DMS114 treated with DMSO at 0.1 percent for 48 hours (cell line): ENCODE data around the gene RABGAP1L.
"Not testable (repeated sequence)": the region's sequence is repeated elsewhere in the genome, so short reads cannot be mapped to it uniquely, and the experiment has no call there.

Experiments used
- DNase-seq: peaks from one replicate; lab custom pipeline; 2025; ENCODE audit not compliant: unreplicated experiment; lab: John Stamatoyannopoulos, UW

RABGAP1L gene

GRCh38 chr1:174358786-174359453 lies 199.6 kb downstream of the RABGAP1L start:
- no peak for DNase-seq

GRCh38 chr1:174359454-174359805 lies 200.1 kb downstream of the RABGAP1L start:
- no peak for DNase-seq

- no peak for DNase-seq
These were observed 205.8 kb downstream of the RABGAP1L start for GRCh38 chr1:174364996-174365736.

- no peak for DNase-seq
These were observed 207.6 kb downstream of the RABGAP1L start for GRCh38 chr1:174366946-174367345.

- DNase-seq = no peak
These were observed 208.6 kb downstream of the RABGAP1L start for GRCh38 chr1:174367892-174368291.

GRCh38 chr1:174376030-174376429 lies 216.7 kb downstream of the RABGAP1L start:
- no peak for DNase-seq

- no peak for DNase-seq
These were observed 232.4 kb downstream of the RABGAP1L start for GRCh38 chr1:174391716-174392115.

GRCh38 chr1:174393885-174394284 lies 234.6 kb downstream of the RABGAP1L start:
- DNase-seq = no peak

GRCh38 chr1:174397261-174397660 lies 237.9 kb downstream of the RABGAP1L start:
- DNase-seq = no peak

GRCh38 chr1:174398246-174398645 lies 238.9 kb downstream of the RABGAP1L start:
- no peak for DNase-seq

GRCh38 chr1:174399211-174399610 lies 239.9 kb downstream of the RABGAP1L start:
- DNase-seq = no peak

- DNase-seq = no peak
These were observed 241.8 kb downstream of the RABGAP1L start for GRCh38 chr1:174401075-174401474.

GRCh38 chr1:174405219-174405618 lies 245.9 kb downstream of the RABGAP1L start:
- no peak for DNase-seq

- DNase-seq = no peak
These were observed 247.1 kb downstream of the RABGAP1L start for GRCh38 chr1:174406421-174406820.

GRCh38 chr1:174407665-174408064 lies 248.3 kb downstream of the RABGAP1L start:
- no peak for DNase-seq

- DNase-seq = no peak
These were observed 248.8 kb downstream of the RABGAP1L start for GRCh38 chr1:174408146-174408545.

- DNase-seq = not testable (repeated sequence)
These were observed 250.5 kb downstream of the RABGAP1L start for GRCh38 chr1:174409801-174410200.

GRCh38 chr1:174413632-174414031 lies 254.3 kb downstream of the RABGAP1L start:
- DNase-seq = no peak

GRCh38 chr1:174414203-174414602 lies 254.9 kb downstream of the RABGAP1L start:
- no peak for DNase-seq

GRCh38 chr1:174415506-174415905 lies 256.2 kb downstream of the RABGAP1L start:
- DNase-seq = no peak

- no peak for DNase-seq
These were observed 258.6 kb downstream of the RABGAP1L start for GRCh38 chr1:174417921-174418320.

GRCh38 chr1:174425121-174425520 lies 265.8 kb downstream of the RABGAP1L start:
- no peak for DNase-seq

- DNase-seq = no peak
These were observed 266.8 kb downstream of the RABGAP1L start for GRCh38 chr1:174426153-174426552.
